ENCODE measurements around the gene TM7SF3. TPM values are rescaled to one million over a fixed set of nuclear protein-coding genes. Genes with fewer than 3 reads are reported as not detected.
A peak's percentile ranks its signal among the peaks of the same experiment; 100 is the strongest.

Gene TM7SF3
- total RNA-seq: 100 to 1,000 TPM in 3 of 4 donors, 10 to 100 TPM in 1; 67.2 to 142 (median 124) TPM

- peak; percentile 93 to 95 for DNase-seq (ENCODE audit: low spot score in 2 of 2)
- Histone ChIP-seq H3K27ac (peak within 1 kb of the TSS; percentile 93), H3K9me3 (no peaks in the 10 kb centered on the region), H3K36me3 (no peaks in the 10 kb centered on the region), H3K27me3 (no peaks in the 10 kb centered on the region), H3K4me1 (peaks cover 40% of the 10 kb centered on the region), H3K4me3 (peak within 1 kb of the TSS; percentile 95)
- no peak for TF ChIP-seq EP300 (IDR thresholded peaks at IDR 0.05)
- TF ChIP-seq CTCF (IDR thresholded peaks at IDR 0.05): peak; percentile 91 to 99
- TF ChIP-seq POLR2AphosphoS5 (IDR thresholded peaks at IDR 0.05): no peak
- no peak for TF ChIP-seq POLR2A (IDR thresholded peaks at IDR 0.05)
- under 1% methylated on average over 25 of the region's 71 CpGs for WGBS
Observed at GRCh38 chr12:27014085-27014858, at the start of gene TM7SF3. Gene TM7SF3, minus strand, starts transcription at chr12:27014384. Its CDS starts 216 bp downstream, at chr12:27014168.

GRCh38 chr12:27063250-27063851 is 49.2 kb upstream of the TM7SF3 start:
- TF ChIP-seq CTCF (IDR thresholded peaks at IDR 0.05) (no peak), POLR2AphosphoS5 (IDR thresholded peaks at IDR 0.05) (no peak), EP300 (IDR thresholded peaks at IDR 0.05) (no peak), POLR2A (IDR thresholded peaks at IDR 0.05) (no peak)
- H3K4me3 ChIP-seq: no peak overlapping the region
- no peak for DNase-seq (ENCODE audit: low spot score in 2 of 2)
- H3K36me3 ChIP-seq: peaks cover 2% of the 10 kb centered on the region
- no peaks in the 10 kb centered on the region for H3K9me3 ChIP-seq
- no peaks in the 10 kb centered on the region for H3K4me1 ChIP-seq
- H3K27ac ChIP-seq: no peak overlapping the region
- H3K27me3 ChIP-seq: no peaks in the 10 kb centered on the region

GRCh38 chr12:27061317-27061716 is 47.1 kb upstream of the TM7SF3 start:
- Histone ChIP-seq H3K4me3 (no peak overlapping the region), H3K4me1 (no peaks in the 10 kb centered on the region), H3K27ac (no peak overlapping the region), H3K27me3 (no peaks in the 10 kb centered on the region), H3K9me3 (no peaks in the 10 kb centered on the region), H3K36me3 (peaks cover 2% of the 10 kb centered on the region)
- DNase-seq (ENCODE audit: low spot score in 2 of 2): no peak
- WGBS: 80% methylated on average over 3 of the region's 3 CpGs
- TF ChIP-seq POLR2AphosphoS5 (IDR thresholded peaks at IDR 0.05) (no peak), CTCF (IDR thresholded peaks at IDR 0.05) (no peak), POLR2A (IDR thresholded peaks at IDR 0.05) (no peak), EP300 (IDR thresholded peaks at IDR 0.05) (no peak)

- Histone ChIP-seq H3K27ac (no peak overlapping the region), H3K4me3 (no peak overlapping the region), H3K27me3 (no peaks in the 10 kb centered on the region), H3K36me3 (peaks cover 2% of the 10 kb centered on the region), H3K9me3 (no peaks in the 10 kb centered on the region), H3K4me1 (no peaks in the 10 kb centered on the region)
- whole genome bisulfite sequencing: 62% methylated on average over 2 of the region's 2 CpGs
- no peak for DNase-seq (ENCODE audit: low spot score in 2 of 2)
- TF ChIP-seq POLR2AphosphoS5 (IDR thresholded peaks at IDR 0.05): no peak
- TF ChIP-seq CTCF (IDR thresholded peaks at IDR 0.05): no peak
- no peak for TF ChIP-seq EP300 (IDR thresholded peaks at IDR 0.05)
- TF ChIP-seq POLR2A (IDR thresholded peaks at IDR 0.05): no peak
Observed at GRCh38 chr12:27060740-27061139, 46.6 kb upstream of the TM7SF3 start.

GRCh38 chr12:27057543-27057942 is 43.4 kb upstream of the TM7SF3 start:
- DNase-seq (ENCODE audit: low spot score in 2 of 2): no peak
- Histone ChIP-seq H3K4me1 (no peaks in the 10 kb centered on the region), H3K27me3 (no peaks in the 10 kb centered on the region), H3K36me3 (no peaks in the 10 kb centered on the region), H3K27ac (no peak overlapping the region), H3K4me3 (no peak overlapping the region), H3K9me3 (no peaks in the 10 kb centered on the region)
- TF ChIP-seq EP300 (IDR thresholded peaks at IDR 0.05) (no peak), POLR2A (IDR thresholded peaks at IDR 0.05) (no peak), POLR2AphosphoS5 (IDR thresholded peaks at IDR 0.05) (no peak), CTCF (IDR thresholded peaks at IDR 0.05) (no peak)
- WGBS: 39% methylated on average over 3 of the region's 3 CpGs
